HG03558 (cell line): ENCODE measurements around the gene PTPN2.

Experiments used
- ATAC-seq: cut with Tn5 transposase; IDR thresholded peaks from one replicate; pipeline ENCODE4 v1.9.1; 2021; ENCODE audit warnings: moderate number of reproducible peaks; ENCODE audit not compliant: unreplicated experiment; ENCODE audit errors: extremely low read depth

The PTPN2 gene

DNA sequence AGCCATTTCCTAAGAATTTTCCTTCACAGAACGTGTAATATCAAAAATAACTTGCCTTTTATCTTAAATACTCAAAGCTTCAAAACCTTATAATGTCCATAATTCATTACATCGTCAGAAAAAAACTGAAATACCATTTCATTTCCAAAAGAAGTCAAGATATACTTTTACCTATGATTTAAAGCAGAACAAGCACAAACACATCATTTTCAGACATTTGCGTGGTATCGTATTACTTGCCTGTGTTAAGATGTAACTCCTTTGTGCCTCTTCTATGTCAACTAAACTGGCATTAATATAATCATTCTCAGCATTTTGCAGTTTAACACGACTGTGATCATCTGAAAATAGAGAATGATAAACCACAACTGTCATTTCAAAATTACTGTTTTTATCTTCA is 47.5 kb downstream of the PTPN2 start:
- no peak for ATAC-seq

DNA sequence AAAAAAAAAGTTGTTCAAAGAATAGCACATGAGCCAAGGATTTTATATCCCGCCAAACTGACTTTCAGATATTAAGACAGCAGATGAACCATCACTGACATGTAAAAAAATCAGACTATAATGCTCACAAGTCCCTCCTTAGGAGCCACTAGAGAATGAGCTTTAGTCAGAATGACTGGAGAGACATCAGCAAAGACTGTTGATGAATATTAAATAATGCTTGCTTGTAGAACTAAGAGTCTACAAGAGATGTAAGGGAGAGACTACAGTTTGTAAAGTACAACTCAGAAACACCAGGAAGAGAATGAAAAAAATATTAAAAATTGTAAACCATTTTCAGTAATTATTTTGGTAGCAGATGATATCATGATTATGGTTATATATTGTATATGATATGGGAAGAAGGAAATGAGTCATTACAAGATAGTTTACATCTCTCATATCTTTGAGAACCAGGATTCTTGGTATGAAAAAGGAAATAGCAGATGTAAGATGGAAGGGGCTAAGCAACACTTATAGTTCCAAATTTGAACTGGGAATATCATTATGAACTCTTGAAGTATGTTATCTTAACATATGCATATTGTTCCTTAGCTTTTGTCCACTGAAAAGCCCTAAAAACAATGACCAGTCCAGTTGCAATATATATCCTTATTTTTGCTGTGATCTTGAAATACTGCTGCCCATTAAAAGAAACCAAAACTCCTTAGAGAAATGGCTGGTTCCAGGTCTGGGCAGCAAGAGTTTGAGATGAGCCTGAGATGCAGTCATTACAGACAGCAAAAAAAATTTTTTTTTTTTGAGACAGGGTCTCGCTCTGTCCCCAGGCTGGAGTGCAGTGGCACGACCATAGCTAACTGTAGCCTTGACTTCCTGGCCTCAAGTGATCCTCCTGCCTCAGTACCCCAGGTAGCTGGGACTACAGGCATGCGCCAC is 55.7 kb downstream of the PTPN2 start:
- no peak for ATAC-seq

DNA sequence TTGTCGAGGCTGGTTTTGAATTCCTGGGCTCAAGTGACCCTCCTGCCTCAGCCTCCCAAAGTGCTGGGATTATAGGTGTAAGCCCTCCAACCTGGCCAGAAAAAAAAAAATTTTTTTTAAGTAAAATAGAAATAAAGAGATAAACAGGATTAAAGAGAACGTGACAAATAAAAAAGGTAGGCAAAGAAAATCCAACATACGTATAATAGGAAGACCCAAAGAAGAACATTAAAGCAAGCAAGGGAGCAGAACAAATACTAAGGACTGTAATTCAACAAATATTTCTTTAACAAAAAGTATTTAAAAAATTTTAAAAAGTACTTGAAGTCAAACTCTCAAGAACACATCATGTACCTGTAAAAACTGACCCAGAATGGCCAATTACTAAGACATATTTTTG is 56.4 kb downstream of the PTPN2 start:
- no peak for ATAC-seq

DNA sequence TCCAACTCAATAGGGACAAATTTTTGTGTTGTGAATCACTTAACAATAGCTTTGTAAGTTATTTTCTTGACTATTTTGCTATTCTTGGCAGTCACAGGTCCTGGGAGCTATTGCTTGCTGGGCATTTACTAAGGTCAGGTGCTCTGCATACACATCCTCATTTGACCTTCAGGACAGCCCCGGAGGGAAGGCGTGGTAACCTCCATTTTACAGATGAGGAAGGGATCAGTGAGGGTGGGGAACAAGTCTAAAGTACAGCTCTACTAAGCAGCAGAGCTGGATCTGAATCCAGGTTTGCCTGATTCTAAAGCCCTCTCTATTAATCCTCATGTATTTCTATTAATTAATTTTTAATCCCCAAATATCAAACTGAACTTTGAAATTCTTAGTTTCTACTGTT is 58.8 kb downstream of the PTPN2 start:
- ATAC-seq = no peak

DNA sequence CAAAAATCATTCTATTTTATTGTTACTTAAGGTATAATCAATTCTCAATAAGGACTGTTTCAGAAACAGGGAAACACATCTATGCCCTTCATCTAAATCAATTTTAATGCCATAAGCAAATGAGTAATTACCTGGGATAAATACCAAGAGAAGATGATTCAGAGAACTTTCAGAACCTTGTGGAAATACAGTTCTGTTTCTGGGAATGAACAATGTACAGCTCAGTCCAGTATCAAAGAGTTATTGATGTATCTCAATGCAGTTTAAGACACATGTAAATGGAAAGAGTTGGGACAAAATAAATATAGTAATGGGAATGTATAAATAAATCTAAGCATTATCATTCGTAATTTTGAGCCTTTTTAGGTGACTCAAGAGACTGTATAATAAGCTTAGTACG is 60.1 kb downstream of the PTPN2 start:
- ATAC-seq = no peak

DNA sequence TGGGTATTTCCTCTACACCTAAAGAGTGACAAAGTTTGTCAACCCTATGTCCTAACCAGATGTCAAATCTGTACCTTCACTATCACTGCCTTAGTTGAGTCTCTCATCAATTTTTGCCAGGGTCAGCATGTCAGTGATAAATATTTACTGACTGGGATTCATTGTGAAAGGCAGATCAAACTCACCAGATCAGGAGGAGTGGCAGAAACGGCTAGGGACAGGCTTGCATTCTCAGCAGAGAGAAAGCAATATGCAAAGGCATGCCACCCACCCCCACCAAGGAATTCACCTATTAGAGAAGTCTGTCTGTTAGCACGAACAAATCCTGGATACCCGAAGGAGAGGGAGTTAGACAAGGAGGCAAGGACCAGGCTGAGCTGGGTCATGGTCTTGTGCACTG is 62.6 kb downstream of the PTPN2 start:
- ATAC-seq = no peak

DNA sequence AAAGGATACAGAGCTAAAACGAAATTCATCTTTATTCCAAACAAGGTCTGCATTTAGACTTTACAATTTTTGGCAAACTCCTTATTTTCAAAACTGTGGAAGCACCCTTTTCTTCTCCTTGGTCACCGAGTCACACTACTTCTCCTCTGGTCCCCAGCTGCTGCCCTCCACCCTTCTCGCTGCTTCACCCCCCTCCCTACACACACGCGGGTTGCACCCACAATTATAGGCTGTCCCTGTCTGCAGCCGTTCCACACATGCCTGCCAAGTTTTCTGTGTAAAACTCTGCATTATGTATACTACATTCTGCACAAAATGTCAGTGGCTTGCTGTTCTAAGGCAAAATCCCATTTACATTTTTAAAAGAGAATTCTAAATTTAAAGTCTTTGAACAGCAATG is 63.5 kb downstream of the PTPN2 start:
- ATAC-seq = no peak

DNA sequence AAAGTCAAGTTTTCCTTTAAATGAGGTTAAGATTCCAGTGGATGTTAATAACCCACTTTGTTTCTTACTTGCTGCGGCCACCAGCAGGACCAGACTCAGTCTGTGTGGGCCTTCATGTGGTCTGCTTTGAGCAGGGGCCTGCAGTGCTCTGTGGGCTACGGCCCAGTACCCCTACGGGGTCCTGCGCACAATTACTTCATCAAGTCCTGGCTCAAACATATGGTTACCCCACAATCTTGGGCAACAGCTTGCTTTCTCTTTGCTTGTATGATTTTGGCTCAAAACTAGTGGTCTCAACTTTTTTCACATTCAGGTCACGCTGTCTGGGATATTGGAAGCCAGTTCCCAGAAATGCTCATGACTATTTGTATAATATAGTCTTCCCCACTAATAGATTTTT is 64.2 kb downstream of the PTPN2 start:
- no peak for ATAC-seq

DNA sequence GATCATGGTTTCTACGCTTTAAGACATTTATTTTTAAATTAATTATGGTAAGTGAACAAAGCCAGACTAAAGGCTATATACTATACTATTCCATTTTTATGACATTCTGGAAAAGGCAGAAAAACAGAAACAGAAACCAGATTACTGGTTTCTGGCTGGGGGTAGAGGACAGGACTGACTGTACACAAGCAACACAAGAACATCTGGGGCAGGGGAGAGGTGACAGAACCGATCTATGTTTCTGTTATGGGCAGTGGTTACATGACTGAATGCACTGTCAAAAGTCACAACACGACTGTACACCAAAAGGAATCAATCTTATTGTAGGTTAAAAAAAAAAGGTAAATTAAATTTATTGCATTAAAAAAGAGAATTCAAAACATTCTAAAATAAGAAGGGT is 64.7 kb downstream of the PTPN2 start:
- ATAC-seq = peak; percentile 43

DNA sequence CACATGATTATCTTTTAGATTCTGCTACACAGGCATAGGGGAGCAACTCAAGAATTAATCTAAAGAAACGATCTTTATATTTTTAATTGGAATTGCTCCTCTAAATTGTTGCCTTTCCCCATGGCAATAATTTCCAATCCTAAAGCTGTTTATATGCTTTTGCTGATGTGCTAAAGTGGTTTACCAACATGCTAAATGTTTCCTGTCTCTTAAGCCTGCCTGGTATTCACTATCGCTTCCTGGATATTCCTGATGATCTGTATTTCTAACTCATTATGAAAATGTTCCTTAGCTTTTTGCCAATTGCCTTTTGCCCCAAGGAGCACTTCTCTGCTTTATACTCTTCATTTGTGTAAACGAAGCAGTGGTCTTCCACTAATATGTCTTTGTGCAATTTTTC is 65.8 kb downstream of the PTPN2 start:
- no peak for ATAC-seq

DNA sequence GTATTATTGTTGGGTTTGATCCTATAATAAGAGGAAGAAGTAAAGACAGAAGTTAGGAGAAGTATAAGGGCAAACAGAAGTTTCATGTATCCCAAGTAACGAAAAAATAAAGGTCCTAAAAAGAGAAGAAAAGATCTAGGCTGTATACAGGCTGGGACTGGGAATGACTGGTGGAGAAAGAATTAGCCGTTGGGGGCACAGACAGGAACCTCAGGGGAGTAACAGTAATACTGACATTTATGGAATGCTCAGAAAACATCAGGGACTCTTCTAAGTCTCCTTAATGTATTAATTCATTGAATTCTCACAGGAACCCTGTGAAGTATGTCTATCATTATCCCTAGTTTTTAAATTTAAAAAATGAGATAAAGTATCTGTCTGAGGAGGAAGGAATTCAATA is 67.6 kb downstream of the PTPN2 start:
- ATAC-seq = no peak

DNA sequence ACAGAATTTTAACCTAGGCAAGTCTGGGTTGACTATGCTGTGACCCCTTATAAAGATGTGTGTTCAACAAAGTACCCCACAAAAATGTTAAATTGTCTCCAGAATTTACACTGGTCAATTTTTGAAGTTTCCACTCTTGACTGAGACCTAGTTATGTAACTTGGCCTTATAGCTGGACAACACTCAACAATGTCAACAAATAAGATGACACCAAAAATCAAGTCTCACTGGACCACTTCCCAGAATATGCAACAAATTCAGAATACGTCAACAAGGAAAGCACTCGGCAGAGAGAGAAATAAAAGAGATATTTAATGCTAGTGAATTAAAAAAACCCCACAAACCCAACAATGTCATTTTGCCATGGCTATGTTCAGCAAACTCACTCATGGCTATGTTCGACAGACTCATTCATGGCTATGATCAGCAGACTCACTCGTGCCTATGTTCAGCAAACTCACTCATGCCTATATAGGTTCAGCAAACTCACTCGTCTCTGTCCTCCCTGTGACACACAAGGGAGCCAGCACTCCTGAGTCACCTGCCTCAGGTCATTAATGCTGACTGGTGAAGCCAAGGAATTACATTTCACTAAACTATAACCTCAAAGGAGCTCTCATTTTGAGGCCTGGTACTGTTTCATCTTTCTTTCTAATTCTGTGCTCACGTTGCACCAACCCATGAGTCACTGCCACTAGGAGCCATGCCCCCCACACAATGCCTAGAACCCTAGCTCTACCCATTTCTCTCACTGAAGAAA is 72.7 kb downstream of the PTPN2 start:
- ATAC-seq = no peak

DNA sequence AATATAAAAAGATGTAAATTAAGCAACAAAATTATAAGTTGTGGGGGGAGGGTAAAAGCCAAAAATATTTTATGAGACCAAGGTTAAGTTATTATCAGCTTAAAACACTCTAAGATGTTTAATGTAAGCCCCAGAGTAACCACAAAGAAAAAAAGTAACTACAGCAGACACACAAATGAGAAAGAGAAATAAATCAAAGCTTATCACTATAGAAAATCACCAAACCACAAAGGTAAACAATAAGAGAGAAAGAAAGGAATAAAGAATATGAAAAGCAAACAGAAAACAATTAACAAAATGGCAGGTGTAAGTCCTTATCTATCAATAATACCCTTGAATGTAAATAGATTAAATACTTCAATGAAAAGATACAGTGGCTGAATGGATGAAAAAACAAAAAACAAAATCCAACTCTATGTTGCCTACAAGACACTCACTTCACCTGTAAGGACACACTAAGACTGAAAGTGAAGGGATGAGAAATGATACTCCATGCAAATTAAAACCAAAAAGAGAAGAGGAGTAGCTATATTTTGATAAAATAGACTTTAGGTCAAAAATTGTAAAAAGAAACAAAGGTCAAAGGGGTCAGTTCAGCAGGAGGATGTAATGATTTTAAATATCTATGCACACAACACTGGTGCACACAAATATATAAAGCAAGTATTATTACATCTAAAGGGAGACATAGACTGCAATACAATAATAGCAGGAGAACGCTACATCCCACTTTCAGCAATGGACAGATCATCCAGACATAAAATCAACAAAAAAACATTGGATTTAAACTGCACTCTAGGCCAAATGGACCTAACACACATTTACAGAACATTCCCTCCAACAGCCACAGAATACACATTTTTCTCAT is 80.7 kb downstream of the PTPN2 start:
- no peak for ATAC-seq

DNA sequence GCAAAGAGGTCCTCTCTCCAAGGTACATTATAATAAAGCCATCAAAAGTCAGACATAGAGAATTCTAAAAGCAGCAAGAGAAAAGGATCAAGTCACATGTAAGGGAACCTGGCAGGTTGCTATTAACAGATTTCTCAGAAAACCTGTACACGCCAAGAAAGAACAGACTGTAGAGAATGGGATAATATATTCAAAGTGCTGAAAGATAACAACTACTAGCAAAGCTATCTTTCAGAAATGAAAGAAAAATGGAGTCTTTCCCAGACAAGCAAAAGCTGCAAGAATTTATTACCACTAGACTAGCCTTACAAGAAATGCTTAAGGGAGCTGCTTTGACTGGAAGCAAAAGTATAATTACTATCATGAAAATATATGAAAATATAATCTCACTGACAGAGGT is 81.5 kb downstream of the PTPN2 start:
- ATAC-seq = no peak

DNA sequence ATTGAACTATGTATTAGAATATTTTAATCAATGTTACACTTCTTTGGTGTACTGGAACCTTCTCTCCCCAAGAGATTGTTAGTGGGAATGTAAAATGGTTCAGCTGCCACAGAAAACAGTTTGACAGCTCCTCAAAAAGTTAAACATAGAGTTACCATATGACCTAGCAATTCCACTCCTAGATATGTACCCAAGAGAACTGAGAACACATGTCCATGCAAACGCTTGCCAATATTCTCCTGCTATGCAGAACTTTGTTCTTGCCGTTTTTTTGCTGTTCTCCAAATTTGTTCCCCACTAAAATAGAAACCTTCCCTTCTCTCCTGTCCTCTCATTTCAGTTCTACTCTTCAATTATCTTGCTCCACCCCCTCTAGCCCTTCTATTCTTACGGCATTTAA is 87.6 kb downstream of the PTPN2 start:
- ATAC-seq = no peak

DNA sequence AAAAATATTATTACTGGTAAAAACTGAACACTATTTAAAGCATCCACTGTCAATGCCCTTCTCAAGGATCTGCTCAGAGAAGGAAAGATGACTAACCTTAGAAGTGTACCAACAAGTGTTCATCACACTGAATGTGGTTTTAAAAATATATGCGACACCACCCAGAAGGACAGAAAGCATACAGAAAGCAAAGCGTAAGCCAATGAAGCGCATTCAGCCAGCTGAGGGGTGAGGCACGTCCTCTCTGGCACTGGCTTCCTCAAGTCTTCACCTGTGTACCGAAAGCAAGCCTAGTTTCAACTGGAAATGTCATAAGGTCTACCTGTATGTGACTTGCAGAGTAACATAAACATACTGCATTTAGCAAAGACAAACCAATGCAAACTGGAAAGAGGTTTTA is 92.4 kb downstream of the PTPN2 start:
- ATAC-seq = no peak

DNA sequence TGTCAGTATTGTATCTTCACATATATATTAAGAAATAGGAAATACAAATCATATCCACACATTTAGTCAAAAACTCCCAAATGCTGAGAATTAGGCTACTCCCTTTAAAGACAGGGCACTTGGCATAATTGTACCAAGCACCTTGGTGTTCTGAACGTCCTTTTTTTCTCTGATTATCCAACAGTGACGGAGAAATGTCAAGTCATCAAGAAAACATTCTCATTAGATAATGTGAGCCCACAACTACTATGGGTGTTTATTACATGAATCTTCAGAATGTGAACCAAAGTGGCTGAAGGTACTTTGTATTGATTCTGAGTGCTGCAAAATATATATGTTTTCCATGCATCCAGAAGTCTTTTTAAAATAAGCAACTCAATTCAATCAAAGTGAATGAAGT is 97.4 kb downstream of the PTPN2 start:
- no peak for ATAC-seq

DNA sequence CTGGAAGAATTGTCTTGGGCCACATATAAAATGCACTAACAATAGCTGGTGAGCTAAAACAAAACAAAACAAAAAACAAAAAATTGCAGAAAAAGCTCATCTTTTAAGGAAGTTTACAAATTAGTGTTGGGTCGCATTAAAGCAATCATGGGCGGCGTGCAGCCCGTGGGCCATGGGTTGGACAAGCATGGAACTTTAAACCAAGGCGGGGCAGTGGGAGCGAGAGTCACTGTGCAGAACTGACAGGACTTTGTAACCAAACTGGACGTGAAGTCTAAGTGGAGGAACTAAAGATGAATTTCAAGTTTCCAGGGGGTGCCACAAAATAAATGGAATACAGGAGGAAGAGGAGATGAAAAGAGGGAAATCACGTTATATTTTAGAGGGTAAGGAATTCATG is 100.5 kb downstream of the PTPN2 start:
- ATAC-seq = no peak

DNA sequence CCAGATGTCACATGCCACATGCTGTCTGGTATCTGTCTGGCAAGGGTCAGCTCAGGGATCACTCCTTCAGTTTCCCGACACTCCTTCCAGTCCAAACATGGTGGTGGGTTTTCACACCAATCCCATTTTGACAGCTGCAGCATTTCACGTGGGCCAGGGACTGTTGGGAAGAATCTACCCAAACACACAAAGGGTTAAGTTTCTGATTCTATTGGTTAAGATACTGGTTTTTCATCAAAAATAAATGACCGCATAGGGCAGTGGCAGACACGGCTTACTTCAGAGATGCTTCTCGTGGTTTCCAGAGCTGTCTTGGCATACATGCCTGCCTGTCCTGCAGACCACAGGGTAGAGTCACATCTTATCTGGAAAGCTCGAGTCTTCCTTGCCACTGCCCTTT is 101.5 kb downstream of the PTPN2 start:
- no peak for ATAC-seq

DNA sequence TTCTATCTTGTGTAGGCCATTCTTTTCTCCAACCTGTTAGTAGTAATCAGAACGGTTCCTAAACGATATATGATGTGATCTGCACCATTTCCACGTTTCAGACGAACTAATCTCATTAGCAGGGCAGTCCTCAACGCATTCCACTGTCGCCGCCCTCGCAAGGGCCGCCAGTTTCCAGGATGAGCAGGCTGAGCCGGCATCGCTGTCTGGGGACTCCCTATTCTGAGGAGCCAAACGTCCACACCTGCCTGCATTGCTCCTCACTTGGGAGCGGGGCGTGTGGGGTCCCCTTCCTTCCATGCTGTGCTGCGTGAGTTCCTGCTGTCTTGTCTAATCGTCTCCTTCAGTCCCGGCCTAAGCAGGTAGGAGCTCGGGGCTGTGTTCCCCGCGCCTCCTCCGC is 104.6 kb downstream of the PTPN2 start:
- no peak for ATAC-seq

DNA sequence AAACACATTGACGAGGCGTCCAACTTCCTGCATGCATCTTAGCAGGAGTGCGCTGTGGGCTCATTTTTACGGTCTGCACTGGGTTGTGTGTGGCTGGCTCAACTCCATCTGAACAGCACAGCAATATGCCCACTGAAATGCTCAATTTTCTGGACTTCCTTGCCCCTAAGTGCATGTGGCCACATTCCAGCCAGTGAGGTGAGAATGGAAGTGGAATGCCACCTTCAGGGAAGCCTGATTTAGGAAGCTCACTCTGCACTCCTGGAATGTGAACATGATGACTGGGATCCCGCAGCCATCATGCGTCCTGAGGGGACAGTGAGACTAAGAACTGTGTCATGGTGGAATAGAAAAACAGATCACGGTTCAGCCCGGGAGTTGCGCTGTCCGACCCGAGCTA is 105.0 kb downstream of the PTPN2 start:
- ATAC-seq = no peak
